ENCODE data around the gene PMEL.

PMEL gene

GRCh38 chr12:55965240-55965639, 602 bp downstream of the PMEL start:
- Histone ChIP-seq H3K4me1 (ENCODE audit: control insufficient read depth, insufficient read depth, low read length) (no peaks in the 10 kb centered on the region), H3K9ac (ENCODE audit: low read depth, low read length) (peak overlapping the region; percentile 67), H3K27me3 (ENCODE audit: control insufficient read depth, insufficient read depth, low read length) (no peaks in the 10 kb centered on the region), H3K4me3 (ENCODE audit: low read depth, low read length) (peak overlapping the region; percentile 93), H3K36me3 (ENCODE audit: control insufficient read depth, insufficient read depth, low read length) (peaks cover 6% of the 10 kb centered on the region), H3K9me3 (ENCODE audit: control insufficient read depth, insufficient read depth, low read length) (no peaks in the 10 kb centered on the region)

- H3K4me3 ChIP-seq (ENCODE audit: low read depth, low read length) = peak overlapping the region; percentile 26
- peaks cover 7% of the 10 kb centered on the region for H3K36me3 ChIP-seq (ENCODE audit: control insufficient read depth, insufficient read depth, low read length)
- no peaks in the 10 kb centered on the region for H3K9me3 ChIP-seq (ENCODE audit: control insufficient read depth, insufficient read depth, low read length)
- no peaks in the 10 kb centered on the region for H3K4me1 ChIP-seq (ENCODE audit: control insufficient read depth, insufficient read depth, low read length)
- no peak overlapping the region for H3K9ac ChIP-seq (ENCODE audit: low read depth, low read length)
- H3K27me3 ChIP-seq (ENCODE audit: control insufficient read depth, insufficient read depth, low read length) = no peaks in the 10 kb centered on the region
Observed at GRCh38 chr12:55963760-55964159, 2.1 kb downstream of the PMEL start.

GRCh38 chr12:55957106-55957859, 8.6 kb downstream of the PMEL start:
- Histone ChIP-seq H3K4me1 (ENCODE audit: control insufficient read depth, insufficient read depth, low read length) (no peaks in the 10 kb centered on the region), H3K27me3 (ENCODE audit: control insufficient read depth, insufficient read depth, low read length) (no peaks in the 10 kb centered on the region), H3K9ac (ENCODE audit: low read depth, low read length) (no peak overlapping the region), H3K9me3 (ENCODE audit: control insufficient read depth, insufficient read depth, low read length) (no peaks in the 10 kb centered on the region), H3K4me3 (ENCODE audit: low read depth, low read length) (no peak overlapping the region), H3K36me3 (ENCODE audit: control insufficient read depth, insufficient read depth, low read length) (peaks cover 60% of the 10 kb centered on the region)

GRCh38 chr12:55955800-55956508, 9.9 kb downstream of the PMEL start:
- Histone ChIP-seq H3K4me3 (ENCODE audit: low read depth, low read length) (no peak overlapping the region), H3K27me3 (ENCODE audit: control insufficient read depth, insufficient read depth, low read length) (no peaks in the 10 kb centered on the region), H3K4me1 (ENCODE audit: control insufficient read depth, insufficient read depth, low read length) (no peaks in the 10 kb centered on the region), H3K9ac (ENCODE audit: low read depth, low read length) (no peak overlapping the region), H3K36me3 (ENCODE audit: control insufficient read depth, insufficient read depth, low read length) (peaks cover 66% of the 10 kb centered on the region), H3K9me3 (ENCODE audit: control insufficient read depth, insufficient read depth, low read length) (no peaks in the 10 kb centered on the region)

- Histone ChIP-seq H3K9ac (ENCODE audit: low read depth, low read length) (no peak overlapping the region), H3K36me3 (ENCODE audit: control insufficient read depth, insufficient read depth, low read length) (peaks cover 66% of the 10 kb centered on the region), H3K27me3 (ENCODE audit: control insufficient read depth, insufficient read depth, low read length) (no peaks in the 10 kb centered on the region), H3K4me3 (ENCODE audit: low read depth, low read length) (no peak overlapping the region), H3K4me1 (ENCODE audit: control insufficient read depth, insufficient read depth, low read length) (no peaks in the 10 kb centered on the region), H3K9me3 (ENCODE audit: control insufficient read depth, insufficient read depth, low read length) (no peaks in the 10 kb centered on the region)
Observed at GRCh38 chr12:55955344-55955743, 10.5 kb downstream of the PMEL start.

- Histone ChIP-seq H3K4me3 (ENCODE audit: low read depth, low read length) (no peak overlapping the region), H3K36me3 (ENCODE audit: control insufficient read depth, insufficient read depth, low read length) (peaks cover 6% of the 10 kb centered on the region)
Observed at GRCh38 chr12:55946553-55946952, 19.3 kb downstream of the PMEL start.

GRCh38 chr12:55942577-55943136, 23.2 kb downstream of the PMEL start:
- H3K27me3 ChIP-seq (ENCODE audit: control insufficient read depth, insufficient read depth, low read length) = no peaks in the 10 kb centered on the region
- no peaks in the 10 kb centered on the region for H3K9me3 ChIP-seq (ENCODE audit: control insufficient read depth, insufficient read depth, low read length)
- H3K9ac ChIP-seq (ENCODE audit: low read depth, low read length) = no peak overlapping the region
- no peak overlapping the region for H3K4me3 ChIP-seq (ENCODE audit: low read depth, low read length)
- H3K4me1 ChIP-seq (ENCODE audit: control insufficient read depth, insufficient read depth, low read length) = peaks cover 7% of the 10 kb centered on the region
- no peaks in the 10 kb centered on the region for H3K36me3 ChIP-seq (ENCODE audit: control insufficient read depth, insufficient read depth, low read length)

More at GRCh38 chr12:55946553-55946952, 19.3 kb downstream of the PMEL start:
- no peaks in the 10 kb centered on the region for H3K4me1 ChIP-seq (ENCODE audit: control insufficient read depth, insufficient read depth, low read length)
- H3K27me3 ChIP-seq (ENCODE audit: control insufficient read depth, insufficient read depth, low read length) = no peaks in the 10 kb centered on the region
- H3K9ac ChIP-seq (ENCODE audit: low read depth, low read length) = no peak overlapping the region
- H3K9me3 ChIP-seq (ENCODE audit: control insufficient read depth, insufficient read depth, low read length) = no peaks in the 10 kb centered on the region

GRCh38 chr12:55942055-55942454, 23.8 kb downstream of the PMEL start:
- no peak overlapping the region for H3K4me3 ChIP-seq (ENCODE audit: low read depth, low read length)

GRCh38 chr12:55940065-55940732, 25.6 kb downstream of the PMEL start:
- Histone ChIP-seq H3K27me3 (ENCODE audit: control insufficient read depth, insufficient read depth, low read length) (peaks cover 14% of the 10 kb centered on the region), H3K36me3 (ENCODE audit: control insufficient read depth, insufficient read depth, low read length) (no peaks in the 10 kb centered on the region), H3K9ac (ENCODE audit: low read depth, low read length) (no peak overlapping the region), H3K4me3 (ENCODE audit: low read depth, low read length) (peak overlapping the region; percentile 24), H3K9me3 (ENCODE audit: control insufficient read depth, insufficient read depth, low read length) (no peaks in the 10 kb centered on the region), H3K4me1 (ENCODE audit: control insufficient read depth, insufficient read depth, low read length) (peaks cover 7% of the 10 kb centered on the region)

More at GRCh38 chr12:55942055-55942454, 23.8 kb downstream of the PMEL start:
- H3K9me3 ChIP-seq (ENCODE audit: control insufficient read depth, insufficient read depth, low read length) = no peaks in the 10 kb centered on the region
- H3K4me1 ChIP-seq (ENCODE audit: control insufficient read depth, insufficient read depth, low read length) = peaks cover 7% of the 10 kb centered on the region
- H3K27me3 ChIP-seq (ENCODE audit: control insufficient read depth, insufficient read depth, low read length) = no peaks in the 10 kb centered on the region
- no peak overlapping the region for H3K9ac ChIP-seq (ENCODE audit: low read depth, low read length)
- no peaks in the 10 kb centered on the region for H3K36me3 ChIP-seq (ENCODE audit: control insufficient read depth, insufficient read depth, low read length)

GRCh38 chr12:55938826-55939501, 26.9 kb downstream of the PMEL start:
- Histone ChIP-seq H3K4me1 (ENCODE audit: control insufficient read depth, insufficient read depth, low read length) (peaks cover 7% of the 10 kb centered on the region), H3K4me3 (ENCODE audit: low read depth, low read length) (no peak overlapping the region), H3K9ac (ENCODE audit: low read depth, low read length) (no peak overlapping the region), H3K36me3 (ENCODE audit: control insufficient read depth, insufficient read depth, low read length) (no peaks in the 10 kb centered on the region), H3K27me3 (ENCODE audit: control insufficient read depth, insufficient read depth, low read length) (peaks cover 26% of the 10 kb centered on the region), H3K9me3 (ENCODE audit: control insufficient read depth, insufficient read depth, low read length) (no peaks in the 10 kb centered on the region)

- no peak overlapping the region for H3K9ac ChIP-seq (ENCODE audit: low read depth, low read length)
- no peak overlapping the region for H3K4me3 ChIP-seq (ENCODE audit: low read depth, low read length)
- H3K36me3 ChIP-seq (ENCODE audit: control insufficient read depth, insufficient read depth, low read length) = no peaks in the 10 kb centered on the region
- H3K27me3 ChIP-seq (ENCODE audit: control insufficient read depth, insufficient read depth, low read length) = peaks cover 36% of the 10 kb centered on the region
- peaks cover 7% of the 10 kb centered on the region for H3K4me1 ChIP-seq (ENCODE audit: control insufficient read depth, insufficient read depth, low read length)
- no peaks in the 10 kb centered on the region for H3K9me3 ChIP-seq (ENCODE audit: control insufficient read depth, insufficient read depth, low read length)
Observed at GRCh38 chr12:55937981-55938380, 27.9 kb downstream of the PMEL start.
